A673 (cell line): ENCODE results near the gene ZFP36L2.

Experiments
- CTCF ChIP-seq: fragments of 300-800, 200-600 bp; sonication (generic); conservative IDR thresholded peaks from 2 replicates; pipeline ENCODE4 v1.5.1; 2017; ENCODE audit warnings: low read depth, mild to moderate bottlenecking, antibody characterized with exemption, low read length, moderate library complexity, mixed read lengths
- EZH2 ChIP-seq: fragments of 200-600 bp; sonication (generic); IDR thresholded peaks from 2 replicates; pipeline ENCODE4 v1.6.1; 2017; ENCODE audit warnings: borderline replicate concordance, low read depth, mild to moderate bottlenecking, mixed read lengths, antibody characterized with exemption, low read length; ENCODE audit not compliant: poor library complexity, severe bottlenecking

- TF ChIP-seq CTCF, result no peak
- no peak for TF ChIP-seq EZH2
Measured at GRCh38 chr2:43265421-43265820, 39.0 kb upstream of the ZFP36L2 start.
